ENCODE results near the gene XPR1.

Gene XPR1

GRCh38 chr1:180896161-180896560 is 264.3 kb downstream of the XPR1 start:
- no peak for DNase-seq

- no peak for DNase-seq
Observed at GRCh38 chr1:180898441-180899219, 266.8 kb downstream of the XPR1 start.

- no peak for DNase-seq
Observed at GRCh38 chr1:180899262-180899661, 267.4 kb downstream of the XPR1 start.

- no peak for DNase-seq
Observed at GRCh38 chr1:180901076-180901990, 269.5 kb downstream of the XPR1 start.

GRCh38 chr1:180902541-180902940 is 270.7 kb downstream of the XPR1 start:
- no peak for DNase-seq

DNA sequence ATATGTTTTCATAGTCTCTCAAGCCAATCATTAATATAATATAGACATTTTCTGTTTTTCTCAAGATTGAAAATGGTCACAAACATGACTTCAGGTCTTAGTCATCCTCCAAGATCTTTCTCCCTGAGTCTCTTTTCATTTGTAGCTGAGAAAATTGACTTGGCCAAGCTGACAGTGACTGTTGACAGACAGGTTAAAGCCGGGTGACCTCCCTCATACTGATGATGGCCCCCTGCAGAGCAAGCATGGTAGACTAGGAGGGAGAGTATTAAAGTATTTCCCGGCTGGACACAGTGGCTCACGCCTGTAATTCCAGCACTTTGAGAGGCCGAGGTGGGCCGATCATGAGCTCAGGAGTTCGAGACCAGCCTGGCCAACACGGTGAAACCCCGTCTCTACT is 274.1 kb downstream of the XPR1 start:
- DNase-seq = no peak

DNA sequence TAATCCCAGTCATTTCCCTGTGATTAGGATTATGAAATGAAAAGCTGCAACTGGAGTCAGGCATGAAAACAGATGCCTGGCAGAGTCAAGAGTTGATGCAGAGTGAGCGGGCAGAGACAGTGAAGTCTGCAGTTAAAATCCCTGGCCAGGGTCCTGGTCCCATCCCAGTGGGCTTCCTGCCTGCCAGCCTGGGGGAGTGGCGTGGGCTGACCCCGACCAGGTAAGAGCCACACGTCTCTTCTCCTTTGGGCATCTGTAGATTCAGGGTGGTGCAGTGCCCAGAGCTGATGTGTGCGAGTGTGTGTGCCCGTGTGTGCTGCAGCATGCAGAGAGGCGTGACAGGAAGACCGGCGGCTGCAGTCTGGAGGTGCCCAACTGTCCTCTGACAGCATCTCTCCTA is 274.7 kb downstream of the XPR1 start:
- no peak for DNase-seq

- no peak for DNase-seq
Observed at GRCh38 chr1:180907313-180908055, 275.7 kb downstream of the XPR1 start.

- no peak for DNase-seq
Observed at GRCh38 chr1:180908074-180908765, 276.4 kb downstream of the XPR1 start.

- no peak for DNase-seq
Observed at GRCh38 chr1:180909005-180909414, 277.2 kb downstream of the XPR1 start.

DNA sequence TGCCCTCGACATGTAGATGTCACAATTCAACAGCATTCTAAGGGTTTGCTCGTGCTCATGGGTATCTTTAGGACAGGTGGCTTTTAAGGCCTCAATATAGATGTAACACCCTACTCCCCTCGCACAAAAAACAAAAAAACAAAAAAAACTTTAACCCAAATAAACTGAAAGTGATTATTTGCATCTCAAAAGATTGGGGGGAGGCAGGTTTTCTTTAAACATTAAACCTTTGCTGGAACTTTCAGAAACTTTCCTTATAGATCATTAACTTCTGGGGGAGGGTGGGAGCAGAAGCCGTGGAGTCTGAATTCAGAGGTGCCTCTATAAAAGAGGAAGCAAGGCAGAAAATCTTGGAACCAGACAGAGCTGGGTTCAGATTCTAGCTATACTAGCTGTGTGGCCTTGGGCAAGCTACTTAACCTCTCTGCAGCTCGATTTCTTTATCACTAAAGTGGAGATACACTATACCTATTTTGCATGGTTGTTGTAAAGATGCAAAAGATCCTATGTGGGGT is 277.7 kb downstream of the XPR1 start:
- no peak for DNase-seq

DNA sequence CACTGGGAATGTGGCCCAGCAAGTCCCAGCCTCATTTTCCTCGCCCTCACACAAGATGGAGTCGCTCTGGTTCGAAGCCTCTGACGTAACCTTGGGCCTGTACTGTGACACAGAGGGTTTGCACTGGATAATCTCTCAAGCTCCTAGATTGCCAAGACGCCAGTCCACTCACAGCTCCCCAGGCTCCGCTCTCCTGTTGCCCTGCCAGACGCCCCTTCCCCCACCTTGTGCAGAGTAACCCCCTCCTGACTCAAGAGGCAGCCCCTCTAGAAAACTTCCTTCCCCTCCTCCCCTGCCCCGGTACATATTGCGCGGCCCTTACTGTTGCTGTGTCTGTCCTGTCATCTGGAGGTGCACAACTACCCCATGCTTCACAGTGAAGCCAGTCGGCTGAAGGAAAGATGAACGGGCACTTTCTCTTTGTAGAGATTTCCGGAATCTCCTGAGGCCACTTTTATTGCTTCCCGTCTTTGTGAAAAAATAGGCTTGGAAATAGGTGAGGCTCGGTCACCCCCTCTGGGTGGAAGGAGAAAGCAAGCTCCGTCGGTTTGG is 279.9 kb downstream of the XPR1 start:
- DNase-seq = no peak

DNA sequence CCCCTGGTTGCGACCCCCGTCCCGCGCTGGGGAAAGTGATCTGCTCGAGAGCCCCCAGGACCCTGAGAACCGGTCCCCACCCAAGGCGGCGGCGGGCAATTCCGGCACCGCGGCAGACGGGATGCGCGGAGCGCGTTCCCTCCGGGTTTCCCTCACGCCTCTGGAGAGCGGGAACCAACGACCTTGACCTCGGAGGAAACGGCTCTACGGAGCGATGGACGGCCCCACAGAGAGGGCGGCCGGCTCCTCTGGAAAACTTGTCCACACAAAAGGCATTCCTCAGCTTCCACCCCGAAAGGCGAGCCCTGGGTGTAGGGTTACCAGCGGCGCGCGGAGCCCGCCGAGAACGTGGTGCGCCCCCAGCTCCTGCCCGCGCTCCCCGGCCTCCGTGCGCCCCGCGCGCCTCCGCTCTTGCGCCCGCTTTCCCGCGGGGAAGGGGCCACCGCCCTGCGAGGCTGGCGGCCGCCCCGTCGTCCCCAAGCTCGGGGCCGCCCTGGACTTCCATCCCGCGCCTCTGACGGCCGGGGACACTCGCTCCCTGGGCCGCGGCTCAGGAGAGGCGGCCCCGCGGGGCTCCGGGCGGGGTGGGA is 280.5 kb downstream of the XPR1 start:
- no peak for DNase-seq

DNA sequence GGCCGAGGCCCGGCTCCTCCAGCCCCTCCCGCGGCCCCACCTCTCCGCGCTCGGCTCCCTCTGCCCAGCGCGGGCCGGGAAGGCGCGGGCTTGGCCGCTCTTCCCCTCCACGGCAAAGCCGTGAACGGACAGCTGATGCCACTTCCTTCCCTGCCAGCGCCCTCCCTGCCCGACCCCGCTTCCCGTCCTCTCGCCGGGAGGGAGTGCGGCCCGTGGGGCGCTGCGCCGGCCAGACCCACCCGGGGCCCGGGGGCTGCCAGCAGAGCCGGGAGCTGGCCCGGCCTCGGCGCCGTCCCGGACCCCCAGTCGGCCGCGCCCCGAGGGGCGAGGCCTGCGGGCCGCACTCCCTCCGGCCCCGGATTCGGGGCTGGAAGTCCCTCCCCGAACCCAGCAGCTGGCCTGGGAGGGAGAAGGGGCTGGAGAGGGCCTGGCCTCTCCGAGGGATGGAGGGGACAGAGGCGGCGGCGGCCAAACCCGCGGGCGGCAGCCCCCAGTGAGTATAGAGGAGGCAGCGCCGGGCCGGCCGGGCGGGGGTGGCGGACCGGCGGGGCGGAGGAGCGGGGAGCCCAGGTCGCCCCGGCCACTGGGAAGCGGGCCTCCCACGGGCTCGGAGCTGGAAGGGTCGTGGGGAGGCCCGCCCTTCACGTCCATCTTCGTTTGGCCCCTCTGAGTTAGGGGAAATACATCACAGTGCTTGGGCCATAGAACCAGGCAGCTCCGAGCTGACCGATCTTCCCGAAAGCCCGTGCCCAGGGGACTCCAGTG is 281.2 kb downstream of the XPR1 start, which contains the start of gene KIAA1614:
KIAA1614 (plus strand) TSS at position 97 of the 765 bp plus-strand sequence; CDS start at position 444, 347 bp downstream.
- no peak for DNase-seq

DNA sequence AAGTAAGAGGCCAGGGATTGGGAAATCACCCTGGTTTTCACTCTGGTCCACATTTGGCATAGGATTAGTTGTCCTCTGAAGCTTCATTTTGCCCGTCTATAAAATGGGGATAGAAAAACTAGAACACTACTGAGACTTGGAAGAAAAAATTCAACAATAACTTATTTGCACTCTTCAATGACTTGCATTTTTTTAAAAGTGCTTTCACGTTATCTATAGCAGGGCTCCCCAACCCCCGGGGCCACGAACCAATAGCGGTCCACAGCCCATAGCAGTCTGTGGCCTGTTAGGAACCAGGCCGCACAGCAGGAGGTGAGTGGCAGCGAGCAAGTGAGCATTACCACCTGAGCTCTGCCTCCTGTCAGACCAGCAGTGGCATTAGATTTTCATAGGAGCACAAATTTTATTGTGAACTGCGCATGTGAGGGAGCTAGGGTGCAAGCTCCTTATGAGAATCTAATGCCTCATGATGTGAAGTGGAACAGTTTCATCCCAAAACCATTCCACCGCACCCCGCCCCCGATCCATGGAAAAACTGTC is 283.7 kb downstream of the XPR1 start:
- DNase-seq = no peak

GRCh38 chr1:180916012-180916770 is 284.4 kb downstream of the XPR1 start:
- no peak for DNase-seq

DNA sequence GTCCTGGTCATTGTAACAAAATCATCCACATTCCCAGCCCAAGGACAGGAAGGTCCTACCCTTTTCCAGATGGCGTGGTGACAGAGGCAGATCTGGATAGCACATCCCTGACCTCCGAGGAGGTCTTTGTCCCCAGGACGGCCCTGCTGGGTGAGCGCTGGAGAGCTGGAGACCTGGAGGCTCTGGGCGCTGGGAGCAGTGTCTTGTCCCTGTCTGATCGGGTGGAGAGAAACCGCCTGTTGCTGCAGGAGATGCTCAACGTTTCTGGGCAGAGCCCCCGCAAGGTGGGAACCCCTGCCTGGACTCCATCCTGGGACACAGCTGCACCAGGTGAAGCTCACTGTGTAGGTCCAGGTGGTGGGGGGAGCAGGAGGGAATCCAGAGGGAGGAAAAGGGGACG is 284.9 kb downstream of the XPR1 start:
- no peak for DNase-seq

DNA sequence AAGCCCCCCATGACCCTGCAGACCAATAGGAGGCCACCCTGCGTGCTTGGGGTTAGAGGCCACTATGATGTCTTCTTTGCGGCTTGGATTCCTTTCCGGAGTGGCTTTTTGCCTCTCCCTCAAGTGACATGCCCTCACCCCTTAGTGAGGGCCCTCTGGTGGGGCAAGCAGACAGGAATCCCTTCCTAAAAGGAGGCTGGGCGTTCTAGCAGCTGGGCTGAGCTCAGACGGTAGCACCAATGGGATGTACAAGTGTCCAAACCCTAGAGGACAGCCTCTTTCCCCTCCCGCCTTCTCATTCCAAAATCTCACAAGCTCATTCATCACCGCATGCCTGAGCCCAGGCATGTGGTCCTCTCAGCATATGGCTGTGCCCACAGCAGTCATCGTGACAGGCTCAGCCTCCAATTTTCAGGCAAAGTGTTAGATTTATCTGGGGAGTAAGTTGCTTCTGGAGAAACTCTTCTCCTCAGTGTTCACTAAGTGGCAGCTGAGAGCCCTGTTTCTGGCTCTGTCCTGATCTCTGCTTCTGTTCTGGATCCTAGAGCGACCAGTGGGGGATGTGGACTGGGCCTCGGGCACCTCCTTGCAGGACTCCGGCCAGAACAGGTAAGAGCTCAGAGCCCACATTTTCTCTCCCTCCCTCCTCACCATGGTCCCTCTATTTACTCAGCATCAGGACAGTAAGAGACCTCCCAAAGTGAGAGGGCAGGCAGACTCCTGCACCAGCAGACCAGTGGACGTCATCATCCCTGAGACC is 285.7 kb downstream of the XPR1 start:
- no peak for DNase-seq

- DNase-seq = no peak
Observed at GRCh38 chr1:180918519-180918918, 286.7 kb downstream of the XPR1 start.
